Measurements from ENCODE around the gene TMEM63C.

Gene TMEM63C

GRCh38 chr14:77272261-77272660 is 90.7 kb downstream of the TMEM63C start:
- DNase-seq (ENCODE audit: low read depth in 2 of 2), result no peak
- H3K4me3 ChIP-seq (replicated peaks in 1 of 2; ENCODE audit: low read depth in 2 of 2, low read length in 2 of 2), result no peak overlapping the region
- no peak for TF ChIP-seq CTCF (IDR thresholded peaks at IDR 0.05; ENCODE audit: low read depth, low read length)

- TF ChIP-seq CTCF (IDR thresholded peaks at IDR 0.05; ENCODE audit: low read depth, low read length), result no peak
Observed at GRCh38 chr14:77273796-77274195, 92.2 kb downstream of the TMEM63C start.

GRCh38 chr14:77275041-77275580 is 93.5 kb downstream of the TMEM63C start:
- no peak for DNase-seq (ENCODE audit: low read depth in 2 of 2)
- TF ChIP-seq CTCF (IDR thresholded peaks at IDR 0.05; ENCODE audit: low read depth, low read length), result no peak
- no peak overlapping the region for H3K4me3 ChIP-seq (replicated peaks in 1 of 2; ENCODE audit: low read depth in 2 of 2, low read length in 2 of 2)

More at GRCh38 chr14:77273796-77274195, 92.2 kb downstream of the TMEM63C start:
- no peak overlapping the region for H3K4me3 ChIP-seq (replicated peaks in 1 of 2; ENCODE audit: low read depth in 2 of 2, low read length in 2 of 2)
- no peak for DNase-seq (ENCODE audit: low read depth in 2 of 2)

- no peak for DNase-seq (ENCODE audit: low read depth in 2 of 2)
- no peak overlapping the region for H3K4me3 ChIP-seq (replicated peaks in 1 of 2; ENCODE audit: low read depth in 2 of 2, low read length in 2 of 2)
- TF ChIP-seq CTCF (IDR thresholded peaks at IDR 0.05; ENCODE audit: low read depth, low read length), result no peak
Observed at GRCh38 chr14:77275601-77276017, 94.0 kb downstream of the TMEM63C start.

- no peak for TF ChIP-seq CTCF (IDR thresholded peaks at IDR 0.05; ENCODE audit: low read depth, low read length)
- no peak for DNase-seq (ENCODE audit: low read depth in 2 of 2)
- H3K4me3 ChIP-seq (replicated peaks in 1 of 2; ENCODE audit: low read depth in 2 of 2, low read length in 2 of 2), result no peak overlapping the region
Observed at GRCh38 chr14:77276295-77276935, 94.8 kb downstream of the TMEM63C start.

- no peak for DNase-seq (ENCODE audit: low read depth in 2 of 2)
- no peak overlapping the region for H3K4me3 ChIP-seq (replicated peaks in 1 of 2; ENCODE audit: low read depth in 2 of 2, low read length in 2 of 2)
- no peak for TF ChIP-seq CTCF (IDR thresholded peaks at IDR 0.05; ENCODE audit: low read depth, low read length)
Observed at GRCh38 chr14:77276959-77277358, 95.4 kb downstream of the TMEM63C start.

Measured in cardiac fibroblast (primary cell).